Colonic mucosa (tissue), 4 donors: Measurements from ENCODE around the gene AKAP6. TPM values are rescaled to one million over a fixed set of nuclear protein-coding genes. Genes with fewer than 3 reads are reported as not detected.

Source experiments
- DNase-seq: peaks from one replicate; pipeline ENCODE4 v3.0.0-alpha.2; 2020
- H3K27ac ChIP-seq: fragments of 200-600 bp; one replicate; pipeline ENCODE4 v1.8.0; 2021
- H3K27me3 ChIP-seq: fragments of 200-600 bp; one replicate; pipeline ENCODE4 v1.8.0; 2021
- H3K36me3 ChIP-seq: fragments of 200-600 bp; one replicate; pipeline ENCODE4 v1.8.0; 2021
- H3K4me1 ChIP-seq: fragments of 200-600 bp; one replicate; pipeline ENCODE4 v1.8.0; 2021; ENCODE audit warnings: mild to moderate bottlenecking
- H3K4me3 ChIP-seq: fragments of 200-600 bp; one replicate; pipeline ENCODE4 v1.8.0; 2021
- H3K9ac ChIP-seq, 2 donors: one replicate each; pipeline ENCODE4 v1.7.0; 2013; ENCODE audit warnings: control low read depth in 2 of 2, low read depth in 2 of 2, low read length in 2 of 2
- H3K9me3 ChIP-seq: fragments of 200-600 bp; one replicate; pipeline ENCODE4 v1.8.0; 2021
- CTCF ChIP-seq: fragments of 200-600 bp; IDR thresholded peaks from one replicate; pipeline ENCODE4 v1.8.0; 2022; ENCODE audit warnings: antibody characterized with exemption, mild to moderate bottlenecking
- intact Hi-C: fragments of 100-400 bp; cut with DNase I; formaldehyde crosslinking; loops from one replicate; pipeline ENCODE4 v1.14.1; 2022
- total RNA-seq, 2 donors: library from RNA; stranded (reverse); fragmentation: NEBNext Ultra II Directional in 1 of 2; extraction: Animal tissue kit (Norgen Biotek cat#: 25700) in 1 of 2; gene quantifications; one replicate each; pipeline ENCODE4 v1.2.1, GENCODE V29; 2021
- donor health status: healthy.
- donor health status: DM: no; HTN: no; CAD: no.
- donor health status: DM: no; HTN: no; CAD: no.

Gene AKAP6
- total RNA-seq, 2 donors from 2014 or later = 1.3 to 10.3 TPM

GRCh38 chr14:32400480-32400879 is 71.4 kb downstream of the AKAP6 start:
- H3K9ac ChIP-seq = no peak overlapping the region
- no peaks in the 10 kb centered on the region for H3K4me1 ChIP-seq
- no peak for TF ChIP-seq CTCF
- intact Hi-C loops = no loop called here
- H3K27ac ChIP-seq = no peak overlapping the region
- no peak overlapping the region for H3K4me3 ChIP-seq
- H3K27me3 ChIP-seq = no peaks in the 10 kb centered on the region
- no peak for DNase-seq
- no peaks in the 10 kb centered on the region for H3K36me3 ChIP-seq
- no peaks in the 10 kb centered on the region for H3K9me3 ChIP-seq

- no peak for TF ChIP-seq CTCF
- DNase-seq = no peak
- H3K4me3 ChIP-seq = no peak overlapping the region
- intact Hi-C loops = no loop called here
- H3K9ac ChIP-seq = no peak overlapping the region
- H3K4me1 ChIP-seq = no peaks in the 10 kb centered on the region
- no peaks in the 10 kb centered on the region for H3K36me3 ChIP-seq
- H3K9me3 ChIP-seq = no peaks in the 10 kb centered on the region
- H3K27me3 ChIP-seq = no peaks in the 10 kb centered on the region
- H3K27ac ChIP-seq = no peak overlapping the region
Observed at GRCh38 chr14:32403021-32403420, 73.9 kb downstream of the AKAP6 start.

GRCh38 chr14:32403688-32404087 is 74.6 kb downstream of the AKAP6 start:
- no peaks in the 10 kb centered on the region for H3K36me3 ChIP-seq
- no peak for DNase-seq
- H3K27me3 ChIP-seq = no peaks in the 10 kb centered on the region
- H3K4me3 ChIP-seq = no peak overlapping the region
- H3K9me3 ChIP-seq = no peaks in the 10 kb centered on the region
- intact Hi-C loops = no loop called here
- H3K27ac ChIP-seq = no peak overlapping the region
- H3K4me1 ChIP-seq = no peaks in the 10 kb centered on the region
- no peak overlapping the region for H3K9ac ChIP-seq
- TF ChIP-seq CTCF = no peak

- TF ChIP-seq CTCF = no peak
- no peak overlapping the region for H3K27ac ChIP-seq
- H3K4me3 ChIP-seq = no peak overlapping the region
- H3K4me1 ChIP-seq = no peaks in the 10 kb centered on the region
- H3K9me3 ChIP-seq = no peaks in the 10 kb centered on the region
- intact Hi-C loops = no loop called here
- no peak for DNase-seq
- H3K36me3 ChIP-seq = no peaks in the 10 kb centered on the region
- no peak overlapping the region for H3K9ac ChIP-seq
- H3K27me3 ChIP-seq = no peaks in the 10 kb centered on the region
Observed at GRCh38 chr14:32404784-32405573, 75.9 kb downstream of the AKAP6 start.

- TF ChIP-seq CTCF = no peak
- no peak for DNase-seq
- intact Hi-C loops = no loop called here
Observed at GRCh38 chr14:32405856-32406255, 76.8 kb downstream of the AKAP6 start.

More at GRCh38 chr14:32405856-32406255, 76.8 kb downstream of the AKAP6 start:
- Histone ChIP-seq H3K9me3 (no peaks in the 10 kb centered on the region), H3K27me3 (no peaks in the 10 kb centered on the region), H3K27ac (no peak overlapping the region), H3K4me1 (no peaks in the 10 kb centered on the region), H3K4me3 (no peak overlapping the region), H3K36me3 (no peaks in the 10 kb centered on the region), H3K9ac (no peak overlapping the region)
